Gastroesophageal sphincter (tissue), 4 donors: ENCODE measurements around the gene KLC1. TPM values are rescaled to one million over a fixed set of nuclear protein-coding genes. Genes with fewer than 3 reads are reported as not detected.
A peak's percentile ranks its signal among the peaks of the same experiment; 100 is the strongest.

Experiments
- ATAC-seq: fragments of 150-250 bp; one replicate; pipeline ENCODE4 v1.9.1; 2016; ENCODE audit warnings: mild to moderate bottlenecking, moderate library complexity
- H3K27ac ChIP-seq, 4 donors: fragments of 200-600 bp; sonication (generic) in 3 of 4; 1 replicate in 3 of 4; 2 replicates in 1 of 4; pipeline ENCODE4 v1.5.1; 2016 to 2019
- H3K27me3 ChIP-seq: fragments of 200-600 bp; sonication (generic); one replicate; pipeline ENCODE4 v1.5.1; 2019
- H3K36me3 ChIP-seq, 2 donors: fragments of 200-600 bp; sonication (generic); one replicate each; pipeline ENCODE4 v1.5.1; 2019; ENCODE audit warnings: control low read depth in 1 of 2
- H3K4me1 ChIP-seq, 3 donors: fragments of 200-600 bp; sonication (generic); 1 replicate in 2 of 3; 2 replicates in 1 of 3; pipeline ENCODE4 v1.5.1; 2016 to 2019; ENCODE audit warnings: control low read depth in 2 of 3
- H3K4me3 ChIP-seq, 2 donors: fragments of 200-600 bp; sonication (generic); one replicate each; pipeline ENCODE4 v1.5.1; 2019; ENCODE audit warnings: mild to moderate bottlenecking in 1 of 2, moderate library complexity in 1 of 2
- H3K9me3 ChIP-seq, 3 donors: fragments of 200-600 bp; sonication (generic); one replicate each; pipeline ENCODE4 v1.5.1; 2017 to 2019; ENCODE audit warnings: control low read depth in 2 of 3
- EP300 ChIP-seq: sonication (generic); formaldehyde crosslinking; IDR thresholded peaks from one replicate; pipeline ENCODE4 v1.6.1; 2017; ENCODE audit warnings: antibody characterized with exemption, mild to moderate bottlenecking
- POLR2A ChIP-seq, 2 donors: fragments of 450-650 bp; IDR thresholded peaks; one replicate each; pipeline ENCODE4 v1.6.1; 2017; ENCODE audit warnings: antibody characterized with exemption in 2 of 2, mild to moderate bottlenecking in 2 of 2, moderate library complexity in 1 of 2
- POLR2AphosphoS5 ChIP-seq: sonication (generic); formaldehyde crosslinking; IDR thresholded peaks from one replicate; pipeline ENCODE4 v1.6.1; 2017; ENCODE audit warnings: antibody characterized with exemption
- WGBS, 2 donors: methylation state at CpG; one replicate each; pipeline ENCODE4 v1.1.5; 2018; ENCODE audit warnings: low coverage in 1 of 2; 5-methylcytosine and 5-hydroxymethylcytosine counted together
- total RNA-seq, 4 donors: library from RNA; depleted of rRNA; stranded (reverse); fragments of >200 nt; gene quantifications; one replicate each; pipeline ENCODE4 v1.1.0, GENCODE V29; 2016
- TF ChIP-seq, protein P1 (sequence below), 4 experiments: fragments of 200-600 bp in 2 of 4; fragments of 450-650 bp in 2 of 4; sonication (generic) in 1 of 4; IDR thresholded peaks; one replicate each; pipeline ENCODE4 v1.5.1; 2017 to 2019; ENCODE audit warnings: antibody characterized with exemption in 4 of 4, mild to moderate bottlenecking in 2 of 4, moderate library complexity in 2 of 4

KLC1 gene
- total RNA-seq, 4 donors from 2014 or later: 275 to 390 (median 339) TPM

DNA sequence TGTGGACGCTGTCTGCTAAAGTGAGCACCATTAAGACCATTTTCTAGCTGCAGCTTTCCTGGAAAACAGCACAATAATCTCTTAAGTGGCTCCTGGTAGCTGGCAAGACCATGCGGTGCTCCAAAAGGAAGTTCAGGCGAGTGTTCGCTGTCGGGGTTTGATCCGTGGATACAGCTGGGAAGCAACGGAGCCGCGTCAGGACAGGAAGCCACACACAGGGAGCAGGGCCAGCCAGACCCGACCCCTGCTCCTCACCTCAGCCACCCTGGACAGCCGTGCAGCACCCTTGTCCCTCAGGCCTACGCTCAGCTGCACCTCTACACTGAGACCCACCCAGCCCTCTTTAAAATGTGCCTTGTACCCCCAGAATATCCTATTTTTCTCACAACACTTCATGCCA is 106.0 kb downstream of the KLC1 start:
- H3K4me3 ChIP-seq: no peak overlapping the region
- no peak for ATAC-seq
- peak overlapping the region in 3 of 4 donors; percentile 91 to 96 (median 93) for H3K27ac ChIP-seq
- no peaks in the 10 kb centered on the region for H3K27me3 ChIP-seq
- H3K4me1 ChIP-seq: peaks cover 8 to 95% (median 28%) of the 10 kb centered on the region in 3 donors
- WGBS, 2 donors: 55 to 70% methylated on average over 3 to 6 of the region's 12 CpGs
- TF ChIP-seq, protein P1, sequence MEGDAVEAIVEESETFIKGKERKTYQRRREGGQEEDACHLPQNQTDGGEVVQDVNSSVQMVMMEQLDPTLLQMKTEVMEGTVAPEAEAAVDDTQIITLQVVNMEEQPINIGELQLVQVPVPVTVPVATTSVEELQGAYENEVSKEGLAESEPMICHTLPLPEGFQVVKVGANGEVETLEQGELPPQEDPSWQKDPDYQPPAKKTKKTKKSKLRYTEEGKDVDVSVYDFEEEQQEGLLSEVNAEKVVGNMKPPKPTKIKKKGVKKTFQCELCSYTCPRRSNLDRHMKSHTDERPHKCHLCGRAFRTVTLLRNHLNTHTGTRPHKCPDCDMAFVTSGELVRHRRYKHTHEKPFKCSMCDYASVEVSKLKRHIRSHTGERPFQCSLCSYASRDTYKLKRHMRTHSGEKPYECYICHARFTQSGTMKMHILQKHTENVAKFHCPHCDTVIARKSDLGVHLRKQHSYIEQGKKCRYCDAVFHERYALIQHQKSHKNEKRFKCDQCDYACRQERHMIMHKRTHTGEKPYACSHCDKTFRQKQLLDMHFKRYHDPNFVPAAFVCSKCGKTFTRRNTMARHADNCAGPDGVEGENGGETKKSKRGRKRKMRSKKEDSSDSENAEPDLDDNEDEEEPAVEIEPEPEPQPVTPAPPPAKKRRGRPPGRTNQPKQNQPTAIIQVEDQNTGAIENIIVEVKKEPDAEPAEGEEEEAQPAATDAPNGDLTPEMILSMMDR (IDR thresholded peaks at IDR 0.05): no peak
- TF ChIP-seq EP300: no peak
- no peak for TF ChIP-seq POLR2AphosphoS5
- no peak for TF ChIP-seq POLR2A (IDR thresholded peaks at IDR 0.05)
- no peaks in the 10 kb centered on the region for H3K9me3 ChIP-seq
- H3K36me3 ChIP-seq: peaks cover 0 to 71% of the 10 kb centered on the region in 2 donors

DNA sequence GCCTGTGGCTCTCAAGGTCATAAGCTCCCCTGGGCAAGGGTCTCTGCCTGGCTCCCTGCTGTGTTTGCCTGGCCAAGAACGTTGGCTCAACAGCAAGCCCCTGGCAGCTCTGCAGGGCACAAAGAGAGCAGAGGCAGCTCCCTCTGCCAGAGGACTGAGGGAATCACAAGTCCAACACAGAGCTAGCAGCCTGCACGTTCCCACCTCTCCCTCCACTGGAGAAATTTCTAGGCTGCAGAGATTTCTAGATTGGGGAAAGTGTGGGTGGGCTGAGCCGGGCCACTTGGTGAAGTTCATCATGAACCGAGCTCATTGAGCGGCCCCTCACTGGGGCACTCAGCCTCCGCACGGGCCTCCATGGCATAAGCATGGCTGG is 106.4 kb downstream of the KLC1 start:
- Histone ChIP-seq H3K27me3 (no peaks in the 10 kb centered on the region), H3K27ac (peak overlapping the region; percentile 85 to 96 (median 92)), H3K36me3 (peaks cover 0 to 71% of the 10 kb centered on the region in 2 donors), H3K4me1 (peaks cover 8 to 91% (median 28%) of the 10 kb centered on the region in 3 donors), H3K9me3 (no peaks in the 10 kb centered on the region), H3K4me3 (no peak overlapping the region)
- no peak for ATAC-seq
- TF ChIP-seq EP300: no peak
- TF ChIP-seq, protein P1 (IDR thresholded peaks at IDR 0.05): peak in 2 of 4 experiments; percentile 19 to 40
- no CpG with 5 or more reads among the region's 7 CpGs for WGBS, 2 donors

DNA sequence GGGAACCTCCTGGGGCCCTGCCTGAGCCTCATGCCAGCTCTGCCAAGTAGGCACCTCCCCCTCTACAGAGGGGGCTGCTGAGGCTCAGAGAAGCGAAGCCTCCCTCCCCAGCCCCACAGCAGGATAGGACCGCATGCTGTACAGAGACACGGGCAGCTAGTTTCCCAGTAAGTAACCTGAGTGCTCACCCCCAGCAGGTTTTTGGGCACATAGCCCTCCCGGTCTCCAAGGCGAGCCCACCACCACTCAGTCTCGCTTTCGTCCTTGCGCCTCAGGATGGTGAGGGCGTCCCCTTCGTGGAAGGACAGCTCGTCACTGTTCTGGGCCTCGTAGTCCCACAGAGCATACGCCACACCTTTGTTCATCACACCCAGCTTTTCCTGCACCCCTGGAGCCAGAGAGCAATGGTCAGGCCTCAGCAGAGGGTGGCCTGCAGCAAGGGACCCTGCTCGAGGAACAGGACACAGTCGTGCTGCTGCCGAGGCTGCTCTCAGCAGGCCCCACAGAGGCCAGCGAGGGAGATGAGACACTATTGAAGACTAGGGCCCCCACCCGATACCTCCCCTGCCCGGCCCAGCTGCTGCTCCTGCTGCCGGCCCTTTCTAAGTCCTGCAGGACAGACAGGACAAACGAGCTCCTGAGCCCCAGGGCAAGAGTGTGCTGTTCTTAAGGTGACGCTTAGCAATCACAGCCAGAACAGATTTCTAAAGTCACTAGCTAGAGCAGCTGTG is 107.0 kb downstream of the KLC1 start:
- no CpG with 5 or more reads among the region's 22 CpGs for WGBS, 2 donors
- H3K36me3 ChIP-seq: peaks cover 0 to 70% of the 10 kb centered on the region in 2 donors
- H3K27me3 ChIP-seq: no peaks in the 10 kb centered on the region
- H3K4me1 ChIP-seq: peaks cover 8 to 85% (median 28%) of the 10 kb centered on the region in 3 donors
- TF ChIP-seq POLR2A (IDR thresholded peaks at IDR 0.05): no peak
- TF ChIP-seq, protein P1 (IDR thresholded peaks at IDR 0.05): no peak
- TF ChIP-seq POLR2AphosphoS5: no peak
- TF ChIP-seq EP300: no peak
- H3K27ac ChIP-seq: peak overlapping the region; percentile 85 to 96 (median 92)
- ATAC-seq: peak; percentile 26
- no peak overlapping the region for H3K4me3 ChIP-seq
- H3K9me3 ChIP-seq: no peaks in the 10 kb centered on the region

DNA sequence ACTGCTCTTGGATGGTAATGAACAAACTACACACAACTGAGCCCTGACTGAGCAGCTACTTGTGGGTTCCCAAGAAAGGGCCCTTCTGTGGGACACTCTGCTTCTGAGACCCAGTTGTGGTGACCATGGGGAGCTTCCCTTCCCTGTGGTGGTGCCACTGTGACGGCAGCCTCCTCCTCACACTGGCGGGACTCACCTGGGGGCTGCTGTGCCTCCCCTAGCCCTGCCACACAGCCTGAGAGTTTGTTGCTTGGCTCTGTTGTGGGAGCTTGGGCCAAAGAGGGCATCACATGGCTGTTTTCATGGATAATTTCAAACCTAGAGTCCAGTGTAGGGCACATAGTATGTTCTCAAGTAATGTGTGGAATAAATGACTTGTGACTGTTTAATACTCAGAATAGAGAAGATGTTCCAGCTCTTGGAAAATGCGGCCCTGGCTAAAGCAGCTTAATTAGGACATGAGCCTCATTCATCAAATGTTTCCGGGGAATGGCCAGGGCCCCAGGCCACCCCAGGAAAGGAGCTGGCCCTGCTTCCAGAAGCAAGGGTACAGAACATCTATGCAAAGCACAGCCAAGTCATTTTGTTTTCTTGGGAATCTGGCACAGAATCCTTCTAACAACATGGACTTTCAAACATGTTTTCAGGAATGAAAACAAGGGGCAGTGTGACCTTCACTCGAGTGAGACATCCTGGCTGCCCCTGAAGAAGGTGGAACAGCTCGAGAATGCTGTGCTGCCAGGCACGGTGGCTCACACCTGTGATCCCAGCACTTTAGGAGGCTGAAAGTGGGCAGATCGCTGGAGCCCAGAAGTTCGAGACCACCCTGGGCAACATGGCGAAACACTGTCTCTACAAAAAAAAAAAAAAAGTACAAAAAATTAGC is 107.8 kb downstream of the KLC1 start:
- Histone ChIP-seq H3K36me3 (peaks cover 0 to 72% of the 10 kb centered on the region in 2 donors), H3K4me3 (no peak overlapping the region), H3K27me3 (no peaks in the 10 kb centered on the region), H3K4me1 (peaks cover 8 to 77% (median 28%) of the 10 kb centered on the region in 3 donors), H3K27ac (peak overlapping the region; percentile 85 to 96 (median 92)), H3K9me3 (no peaks in the 10 kb centered on the region)
- TF ChIP-seq EP300 (no peak), POLR2AphosphoS5 (peak; percentile 95)
- 20 to 58% methylated on average over 1 to 5 of the region's 10 CpGs for WGBS, 2 donors
- peak; percentile 89 for ATAC-seq

DNA sequence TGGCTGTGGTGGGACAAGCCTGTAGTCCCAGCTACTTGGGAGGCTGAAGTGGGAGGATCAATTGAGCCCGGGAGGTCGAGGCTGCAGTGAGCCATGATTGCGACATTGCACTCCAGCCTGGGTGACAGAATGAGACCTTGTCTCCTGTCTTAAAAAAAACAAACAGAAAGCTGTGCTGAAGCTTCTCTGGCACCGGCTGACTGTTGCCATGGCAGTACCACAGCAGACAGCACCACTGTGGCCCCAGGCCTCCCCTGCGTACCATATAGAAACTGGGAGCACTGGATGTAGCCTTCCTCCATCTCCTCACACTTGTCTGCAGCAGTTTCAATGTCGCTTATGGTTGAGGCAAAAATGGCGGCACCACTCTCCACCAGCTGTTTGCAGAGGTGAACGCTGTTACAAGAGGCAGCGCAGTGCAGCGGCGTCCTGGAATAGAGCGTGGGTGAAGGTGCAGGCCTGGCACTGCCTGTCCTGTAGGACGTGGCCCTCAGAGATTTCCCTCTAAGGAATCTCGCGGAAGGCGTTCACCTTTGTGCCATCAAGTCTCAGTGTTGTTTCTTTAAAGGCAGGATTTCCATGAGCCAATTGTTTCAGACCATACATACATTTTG is 108.5 kb downstream of the KLC1 start:
- ATAC-seq: no peak
- peaks cover 8 to 76% (median 28%) of the 10 kb centered on the region in 3 donors for H3K4me1 ChIP-seq

More for the DNA sequence above, 108.5 kb downstream of the KLC1 start:
- WGBS, 2 donors: 71 to 85% methylated on average over 5 to 8 of the region's 16 CpGs
- peaks cover 0 to 69% of the 10 kb centered on the region in 2 donors for H3K36me3 ChIP-seq
- no peak for TF ChIP-seq EP300
- TF ChIP-seq POLR2A (IDR thresholded peaks at IDR 0.05): no peak
- H3K27ac ChIP-seq: peak overlapping the region; percentile 57 to 96 (median 92)
- no peaks in the 10 kb centered on the region for H3K27me3 ChIP-seq
- no peak overlapping the region for H3K4me3 ChIP-seq
- H3K9me3 ChIP-seq: no peaks in the 10 kb centered on the region
